ENCODE results near the gene RANBP3L. TPM values are rescaled to one million over a fixed set of nuclear protein-coding genes. Genes with fewer than 3 reads are reported as not detected.
A peak's percentile ranks its signal among the peaks of the same experiment; 100 is the strongest.
"Not testable (repeated sequence)": the region's sequence is repeated elsewhere in the genome, so short reads cannot be mapped to it uniquely, and the experiment has no call there.

Gene RANBP3L
- total RNA-seq, 1 donor = not detected

DNA sequence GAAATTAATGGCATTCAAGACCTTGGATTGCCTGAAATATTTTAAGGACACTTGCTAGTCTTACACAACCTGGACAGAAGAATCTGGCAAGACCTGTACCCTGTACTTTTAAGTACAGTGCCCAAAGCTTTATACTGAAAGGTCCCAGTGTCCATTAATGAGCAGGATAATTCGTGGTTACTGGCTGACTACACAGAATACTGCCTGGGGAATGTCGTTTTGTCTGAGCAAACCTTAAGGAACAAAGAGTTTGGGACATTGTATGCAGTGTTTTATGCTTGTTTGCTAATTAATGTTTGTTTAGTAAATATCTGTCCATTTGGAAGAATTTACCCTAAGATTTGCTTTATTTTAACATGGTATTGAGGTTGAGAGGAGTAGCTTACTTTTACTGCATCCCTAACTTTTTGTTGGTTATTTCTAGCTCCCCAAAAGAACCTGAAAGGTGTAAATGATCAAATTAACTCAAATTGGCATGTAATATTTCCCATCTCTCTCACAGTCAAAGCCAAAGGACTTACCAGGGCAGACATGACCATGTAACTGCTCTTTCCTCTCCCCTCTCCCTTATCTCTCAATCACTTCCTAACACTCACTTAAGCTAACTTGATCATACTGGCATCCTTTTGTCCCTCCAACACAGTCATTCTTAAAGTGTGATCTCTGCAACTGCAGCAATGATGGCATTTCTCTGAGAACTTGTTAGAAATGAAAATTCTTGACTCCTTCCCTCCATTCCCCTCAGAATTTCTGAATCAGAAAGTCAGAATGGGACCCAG is 15.7 kb downstream of the RANBP3L start:
- no peak for DNase-seq (ENCODE audit: low read depth in 2 of 3, low spot score in 2 of 3)

DNA sequence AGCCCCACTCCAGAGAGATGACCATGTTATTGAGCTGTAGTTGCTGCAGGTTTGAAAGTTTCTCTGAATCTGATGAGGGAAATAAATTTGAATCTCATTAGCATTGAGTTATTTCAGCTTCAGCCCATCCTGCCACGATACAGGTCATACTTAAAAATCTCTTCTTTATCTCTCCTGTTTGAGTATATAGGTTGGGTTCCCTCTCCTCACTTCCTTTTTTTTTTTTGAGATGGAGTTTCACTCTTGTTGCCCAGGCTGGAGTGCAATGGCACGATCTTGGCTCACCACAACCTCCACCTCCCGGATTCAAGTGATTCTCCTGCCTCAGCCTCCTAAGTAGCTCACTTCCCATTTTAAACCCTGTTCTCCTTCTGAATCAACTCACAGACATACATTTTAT is 17.9 kb downstream of the RANBP3L start:
- DNase-seq (ENCODE audit: low read depth in 2 of 3, low spot score in 2 of 3) = not testable (repeated sequence)

GRCh38 chr5:36281626-36282025 is 20.1 kb downstream of the RANBP3L start:
- DNase-seq (ENCODE audit: low read depth in 2 of 3, low spot score in 2 of 3) = no peak

DNA sequence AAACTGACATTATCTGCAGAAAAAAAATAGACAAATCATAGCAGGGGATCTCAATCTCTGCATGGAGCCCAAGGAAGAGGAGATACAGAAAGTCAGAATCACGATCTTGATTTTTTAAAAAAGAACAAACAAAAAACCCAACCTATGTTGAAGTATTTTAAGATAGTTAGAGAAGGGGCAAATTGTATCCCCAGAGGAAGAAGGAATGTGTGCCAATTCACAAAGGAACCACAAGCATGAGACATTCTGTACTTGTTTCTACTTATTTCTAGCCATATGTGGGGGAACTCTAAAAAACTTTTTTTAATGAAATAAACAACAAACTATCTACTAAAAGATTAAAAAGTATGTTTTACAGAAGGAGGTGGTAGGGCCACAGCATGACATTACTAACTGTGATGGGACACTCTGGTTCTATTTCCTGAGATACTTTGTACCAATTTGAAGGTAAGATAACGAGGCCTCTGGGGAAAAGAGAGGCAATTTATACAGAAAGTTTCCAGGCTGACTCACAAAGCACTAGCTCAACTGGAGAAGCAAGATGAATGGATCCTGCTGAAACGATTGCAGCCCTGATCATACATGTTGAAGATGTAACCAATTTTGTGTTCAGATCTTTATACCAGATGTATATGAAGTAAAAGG is 22.5 kb downstream of the RANBP3L start:
- no peak for DNase-seq (ENCODE audit: low read depth in 2 of 3, low spot score in 2 of 3)

GRCh38 chr5:36277521-36278176 is 24.1 kb downstream of the RANBP3L start:
- DNase-seq (ENCODE audit: low read depth in 2 of 3, low spot score in 2 of 3) = no peak

DNA sequence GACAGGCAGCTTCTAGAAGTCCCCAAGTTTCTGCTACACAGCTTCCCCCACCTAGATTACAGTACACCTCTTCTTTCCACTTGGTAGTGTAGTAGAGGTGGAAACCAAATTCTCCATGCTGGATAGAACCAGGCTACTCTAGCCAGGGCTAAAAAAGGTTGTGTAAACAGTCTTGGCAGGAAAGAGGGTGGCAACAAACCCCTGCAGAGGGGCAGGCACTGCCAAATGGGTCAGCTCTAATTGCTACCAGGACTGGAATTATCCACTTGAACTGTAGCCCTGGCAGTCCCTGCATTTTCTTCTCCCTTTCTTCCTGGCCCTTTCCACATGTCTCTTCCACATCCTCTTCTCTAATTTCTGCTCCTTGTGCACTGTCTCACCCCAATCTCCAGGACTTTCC is 24.8 kb downstream of the RANBP3L start:
- no peak for DNase-seq (ENCODE audit: low read depth in 2 of 3, low spot score in 2 of 3)

DNA sequence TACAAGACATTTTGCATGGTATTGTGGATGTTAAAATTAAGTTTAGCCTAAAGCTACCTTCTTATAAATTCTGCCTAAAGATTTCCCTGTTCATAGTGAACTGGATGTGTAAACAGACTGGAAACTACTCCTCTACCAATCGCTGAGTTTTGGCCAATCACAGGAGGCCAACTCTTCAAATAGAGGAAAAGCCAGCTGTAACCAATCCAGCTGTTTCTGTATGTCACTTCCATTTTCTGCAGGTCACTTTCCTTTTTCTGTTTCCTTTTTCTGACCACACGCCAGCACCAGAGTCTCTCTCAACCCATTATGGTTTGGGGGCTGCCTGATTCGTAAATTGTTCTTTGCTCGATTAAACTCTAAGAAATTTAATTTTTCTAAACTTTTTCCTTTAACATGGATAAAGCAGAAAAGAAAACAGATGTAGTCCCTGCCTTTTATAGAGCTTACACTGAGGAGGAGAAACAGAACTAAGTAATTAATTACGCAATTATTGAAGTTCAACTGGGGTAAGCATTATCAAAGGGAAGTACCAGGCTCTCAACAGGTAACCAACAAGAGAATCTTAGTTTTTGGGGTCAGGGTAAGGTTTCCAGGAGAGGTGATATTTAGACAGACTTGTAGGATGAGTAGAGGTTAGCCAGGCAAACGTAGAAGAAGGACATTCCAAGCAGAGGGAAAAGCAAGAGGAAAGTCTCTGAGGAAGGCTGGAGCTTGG is 27.7 kb downstream of the RANBP3L start:
- peak in 1 of 3 donors; percentile 14 for DNase-seq (ENCODE audit: low read depth in 2 of 3, low spot score in 2 of 3)

- no peak for DNase-seq (ENCODE audit: low read depth in 2 of 3, low spot score in 2 of 3)
These were observed 29.5 kb downstream of the RANBP3L start for GRCh38 chr5:36272136-36272690.

- no peak for DNase-seq (ENCODE audit: low read depth in 2 of 3, low spot score in 2 of 3)
These were observed 30.7 kb downstream of the RANBP3L start for GRCh38 chr5:36270876-36271575.

DNA sequence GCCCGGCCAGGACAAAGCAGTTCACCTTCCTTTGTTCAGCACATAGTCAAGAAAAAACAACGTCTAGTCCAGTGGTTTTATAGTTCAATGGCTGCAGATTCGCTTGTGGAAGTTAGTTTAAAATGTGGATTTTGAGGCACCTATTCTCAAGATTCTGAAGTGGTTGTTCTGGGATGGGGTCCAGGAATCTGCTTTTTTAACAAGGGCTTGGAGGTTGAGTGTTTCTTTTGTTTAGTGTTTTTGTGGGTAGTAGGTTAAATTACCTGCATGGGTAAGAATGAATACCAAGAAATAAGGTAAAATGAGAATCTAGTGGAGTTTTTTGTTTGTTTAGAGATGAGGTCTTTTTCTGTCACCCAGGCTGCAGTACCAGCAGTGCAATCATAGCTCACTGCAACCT is 31.5 kb downstream of the RANBP3L start:
- DNase-seq (ENCODE audit: low read depth in 2 of 3, low spot score in 2 of 3) = no peak

DNA sequence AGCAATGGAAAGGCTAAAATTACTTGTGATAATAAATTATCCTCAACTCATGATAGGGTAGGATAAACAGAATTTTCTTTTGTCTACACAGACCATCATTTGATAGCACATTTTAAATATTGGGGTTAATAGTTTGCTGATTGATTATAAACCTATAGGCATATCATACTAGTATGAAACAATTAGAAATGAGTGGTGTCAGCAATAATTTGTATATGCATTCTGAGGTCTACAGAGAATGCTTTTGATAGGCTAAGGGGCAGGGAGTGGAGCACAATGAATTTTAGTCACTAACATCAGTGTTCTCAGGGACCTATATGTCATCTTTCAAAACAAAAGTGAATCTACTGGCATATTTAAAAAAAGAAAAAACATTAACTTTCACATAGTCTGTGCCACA is 32.2 kb downstream of the RANBP3L start:
- no peak for DNase-seq (ENCODE audit: low read depth in 2 of 3, low spot score in 2 of 3)

GRCh38 chr5:36267905-36268304 is 33.8 kb downstream of the RANBP3L start:
- DNase-seq (ENCODE audit: low read depth in 2 of 3, low spot score in 2 of 3) = no peak

DNA sequence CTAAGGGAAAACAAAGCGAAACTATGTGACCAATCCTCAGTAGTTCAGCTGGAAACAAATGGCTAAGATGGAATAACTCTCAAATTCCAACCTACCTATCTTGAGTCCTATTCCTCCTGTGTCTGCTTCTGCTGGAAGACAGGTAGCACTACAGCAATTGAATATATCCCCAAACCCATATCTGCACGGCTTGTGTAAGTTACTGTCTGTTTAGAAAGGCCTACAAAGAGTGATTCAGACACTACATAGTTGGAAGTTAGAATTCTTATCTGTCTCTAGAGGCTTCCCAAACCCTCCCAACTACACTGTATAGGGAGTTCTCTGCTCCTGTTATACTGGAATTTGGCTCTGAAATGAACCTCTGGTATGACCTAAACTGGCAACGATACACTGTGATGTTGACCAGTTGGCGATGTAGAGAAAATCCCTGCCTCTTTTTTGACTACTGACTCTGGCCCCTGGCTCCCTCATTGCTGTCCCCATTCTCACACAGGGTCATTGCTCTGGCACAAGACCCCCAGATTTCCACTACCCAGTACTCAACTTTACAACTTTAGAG is 37.4 kb downstream of the RANBP3L start:
- no peak for DNase-seq (ENCODE audit: low read depth in 2 of 3, low spot score in 2 of 3)

DNA sequence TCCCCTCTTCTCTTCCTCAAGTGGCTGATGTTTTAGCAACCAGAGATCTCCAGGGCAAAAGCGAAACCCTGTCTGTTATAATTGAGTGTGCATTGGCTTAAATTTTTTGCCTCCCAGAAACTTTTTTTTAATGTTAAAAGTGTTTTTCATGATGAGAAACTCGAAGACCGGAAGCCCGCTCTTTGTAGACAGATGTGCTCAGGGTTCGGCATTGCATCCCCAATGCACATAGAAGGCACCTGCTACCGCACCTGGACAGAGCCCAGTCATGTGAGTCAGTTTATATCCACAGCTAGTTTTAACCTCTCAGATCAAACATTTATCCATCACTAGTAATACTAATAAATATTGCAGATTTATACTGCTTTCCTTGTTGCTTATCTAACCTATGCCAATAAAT is 40.5 kb downstream of the RANBP3L start:
- DNase-seq (ENCODE audit: low read depth in 2 of 3, low spot score in 2 of 3) = no peak

- no peak for DNase-seq (ENCODE audit: low read depth in 2 of 3, low spot score in 2 of 3)
These were observed 48.1 kb downstream of the RANBP3L start for GRCh38 chr5:36253575-36253974.

- DNase-seq (ENCODE audit: low read depth in 2 of 3, low spot score in 2 of 3) = no peak
These were observed 48.9 kb downstream of the RANBP3L start for GRCh38 chr5:36252722-36253365.

DNA sequence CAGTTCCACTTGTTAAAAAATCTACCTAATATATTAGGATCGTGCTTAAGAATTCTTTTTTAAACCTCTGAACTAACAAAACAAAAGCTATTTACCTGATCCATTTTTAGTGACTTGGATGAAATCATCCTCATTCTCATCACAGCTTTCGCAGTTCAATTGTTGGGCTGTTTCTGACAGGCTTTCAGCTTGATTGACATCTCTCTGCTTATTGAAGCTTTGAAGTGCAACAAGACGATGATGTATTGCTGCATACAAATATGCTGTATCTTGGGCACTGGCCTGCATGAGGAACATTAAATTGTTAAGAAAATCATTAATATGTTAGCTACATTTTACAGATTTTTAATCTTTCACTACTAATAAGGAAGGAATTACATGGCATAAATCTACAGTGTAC is 50.5 kb downstream of the RANBP3L start:
- DNase-seq (ENCODE audit: low read depth in 2 of 3, low spot score in 2 of 3) = no peak

GRCh38 chr5:36250427-36250826 is 51.3 kb downstream of the RANBP3L start:
- no peak for DNase-seq (ENCODE audit: low read depth in 2 of 3, low spot score in 2 of 3)

GRCh38 chr5:36246036-36246800 is 55.5 kb downstream of the RANBP3L start:
- no peak for DNase-seq (ENCODE audit: low read depth in 2 of 3, low spot score in 2 of 3)
